ENCODE data around the gene OR4E2.

DNA sequence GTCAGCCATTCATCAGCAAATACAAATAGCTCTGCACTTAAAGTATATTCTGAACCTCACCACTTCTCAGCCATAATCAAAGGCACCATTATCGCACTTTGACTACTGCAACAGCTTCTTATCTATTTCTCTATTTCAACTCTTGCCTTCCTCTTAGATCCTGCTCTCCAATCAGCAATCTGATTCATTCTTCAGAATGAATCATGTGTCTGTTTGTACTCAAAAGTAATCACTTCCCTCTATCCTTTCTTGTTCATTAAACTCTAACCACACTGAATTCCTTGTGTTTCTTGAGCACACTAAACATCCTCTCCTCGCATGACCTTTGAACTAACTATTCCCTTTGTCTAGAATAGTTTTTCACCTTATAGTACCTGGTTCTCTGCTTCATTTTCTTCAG is 32.8 kb downstream of the OR4E2 start:
- TF ChIP-seq, protein P1, sequence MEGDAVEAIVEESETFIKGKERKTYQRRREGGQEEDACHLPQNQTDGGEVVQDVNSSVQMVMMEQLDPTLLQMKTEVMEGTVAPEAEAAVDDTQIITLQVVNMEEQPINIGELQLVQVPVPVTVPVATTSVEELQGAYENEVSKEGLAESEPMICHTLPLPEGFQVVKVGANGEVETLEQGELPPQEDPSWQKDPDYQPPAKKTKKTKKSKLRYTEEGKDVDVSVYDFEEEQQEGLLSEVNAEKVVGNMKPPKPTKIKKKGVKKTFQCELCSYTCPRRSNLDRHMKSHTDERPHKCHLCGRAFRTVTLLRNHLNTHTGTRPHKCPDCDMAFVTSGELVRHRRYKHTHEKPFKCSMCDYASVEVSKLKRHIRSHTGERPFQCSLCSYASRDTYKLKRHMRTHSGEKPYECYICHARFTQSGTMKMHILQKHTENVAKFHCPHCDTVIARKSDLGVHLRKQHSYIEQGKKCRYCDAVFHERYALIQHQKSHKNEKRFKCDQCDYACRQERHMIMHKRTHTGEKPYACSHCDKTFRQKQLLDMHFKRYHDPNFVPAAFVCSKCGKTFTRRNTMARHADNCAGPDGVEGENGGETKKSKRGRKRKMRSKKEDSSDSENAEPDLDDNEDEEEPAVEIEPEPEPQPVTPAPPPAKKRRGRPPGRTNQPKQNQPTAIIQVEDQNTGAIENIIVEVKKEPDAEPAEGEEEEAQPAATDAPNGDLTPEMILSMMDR (IDR thresholded peaks at IDR 0.05): no peak
- no peak for TF ChIP-seq FOXJ3 (CRISPR knock-in tag; IDR thresholded peaks at IDR 0.05)
- no peak for TF ChIP-seq GATA2 (CRISPR knock-in tag; IDR thresholded peaks at IDR 0.05)
- no peak for TF ChIP-seq MAX (IDR thresholded peaks at IDR 0.05; ENCODE audit: low read depth)
- TF ChIP-seq EZH2phosphoT487 (IDR thresholded peaks at IDR 0.05; ENCODE audit: borderline replicate concordance, low read depth): no peak
- no peak for TF ChIP-seq POLR2AphosphoS5 (IDR thresholded peaks at IDR 0.05; ENCODE audit: low read depth, low read length)
- TF ChIP-seq RCOR1 (IDR thresholded peaks at IDR 0.05; ENCODE audit: low read length): no peak
- no peak for TF ChIP-seq SMC3 (IDR thresholded peaks at IDR 0.05; ENCODE audit: low read depth, low read length)
- no peak for TF ChIP-seq EP300 (IDR thresholded peaks at IDR 0.05; ENCODE audit: borderline replicate concordance in 1 of 2, low read depth in 1 of 2, low read length in 1 of 2)
- TF ChIP-seq ELF1 (IDR thresholded peaks at IDR 0.05): no peak
- TF ChIP-seq TAF1 (IDR thresholded peaks at IDR 0.05; ENCODE audit: borderline replicate concordance, low read depth, low read length): no peak
- no peak for TF ChIP-seq SIN3A (IDR thresholded peaks at IDR 0.05; ENCODE audit: borderline replicate concordance, low read depth, low read length)
- no peak for TF ChIP-seq MEF2A (IDR thresholded peaks at IDR 0.05; ENCODE audit: borderline replicate concordance, low read depth)

Measured in SK-N-SH (cell line).